GM19324 (cell line): ENCODE data around the gene GNAL.

ENCODE experiments used
- ATAC-seq: cut with Tn5 transposase; IDR thresholded peaks from one replicate; pipeline ENCODE4 v1.9.1; 2021; ENCODE audit warnings: mild to moderate bottlenecking, moderate library complexity; ENCODE audit not compliant: unreplicated experiment, low FRiP score

Gene GNAL

DNA sequence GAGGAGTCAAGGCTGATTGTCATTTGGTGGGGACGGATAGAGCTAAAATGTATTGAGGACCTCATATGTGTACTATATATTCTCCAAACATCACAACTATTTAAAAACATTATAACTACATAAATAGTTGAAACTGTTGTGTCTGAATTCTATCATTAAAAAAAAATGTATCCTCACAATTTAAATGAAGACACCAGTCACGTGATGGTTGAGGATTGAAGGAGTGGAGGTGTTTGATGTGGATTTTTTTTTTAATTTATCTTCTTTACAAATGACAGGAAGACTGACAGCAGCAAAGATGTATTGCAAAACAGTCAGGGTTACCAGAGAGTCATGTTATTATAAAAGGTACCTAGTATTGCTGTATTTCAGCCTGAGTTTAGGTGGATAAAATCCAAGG lies 30.0 kb downstream of the GNAL start:
- ATAC-seq: no peak

DNA sequence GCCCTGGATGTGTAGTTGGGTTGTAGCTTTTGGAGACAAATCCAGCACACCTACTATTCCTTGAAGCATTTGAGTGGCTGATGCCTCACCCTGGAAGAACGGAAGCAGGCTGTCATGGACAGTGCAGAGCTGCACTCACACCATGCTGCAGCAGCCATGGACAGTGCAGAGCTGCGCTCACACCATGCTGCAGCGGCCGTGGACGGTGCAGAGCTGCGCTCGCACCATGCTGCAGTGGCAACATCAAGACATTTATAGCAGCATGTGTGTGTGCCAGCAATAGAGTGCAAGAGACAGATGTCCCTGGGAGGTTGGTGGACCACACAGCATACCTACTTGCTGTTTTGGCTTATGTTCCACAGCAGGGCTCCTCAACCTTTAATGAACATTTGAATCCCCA lies 30.6 kb downstream of the GNAL start:
- ATAC-seq: no peak

DNA sequence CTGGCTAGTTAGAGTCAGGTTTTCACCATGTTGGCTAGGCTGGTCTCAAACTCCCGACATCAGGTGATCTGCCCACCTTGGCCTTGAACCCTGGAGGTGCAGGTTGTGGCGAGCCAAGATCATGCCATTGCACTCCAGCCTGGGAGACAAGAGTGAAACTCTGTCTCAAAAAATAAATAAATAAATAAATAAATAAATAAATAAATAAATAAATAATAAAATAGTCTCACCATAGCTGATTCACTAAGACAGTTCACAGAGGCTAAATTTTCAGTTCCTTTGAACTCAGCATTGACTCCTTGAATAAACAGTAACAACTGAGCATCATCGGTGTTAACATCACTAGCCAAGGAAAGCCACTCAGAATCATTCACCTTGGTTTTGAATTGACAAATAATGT lies 32.7 kb downstream of the GNAL start:
- ATAC-seq: no peak

GRCh38 chr18:11724781-11725180 lies 35.7 kb downstream of the GNAL start:
- no peak for ATAC-seq

DNA sequence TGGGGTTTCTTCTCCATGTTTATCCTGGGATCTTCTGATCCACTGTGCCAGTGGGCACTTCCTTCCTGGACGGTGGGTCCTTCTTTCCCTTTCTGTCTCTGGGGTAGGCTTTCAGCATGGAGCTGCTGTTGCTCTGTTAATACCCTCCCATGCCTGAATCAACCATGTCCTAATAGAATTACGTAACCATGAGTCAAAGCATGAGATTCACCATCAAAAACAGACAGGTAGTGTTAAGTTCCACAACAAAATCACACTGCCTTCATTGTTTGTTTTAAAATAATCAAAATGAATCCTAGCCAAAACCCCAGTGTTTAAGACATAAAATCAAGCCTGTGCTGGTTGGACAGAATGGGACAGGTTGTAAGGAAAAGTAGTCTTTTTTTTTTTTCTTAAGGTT lies 37.5 kb downstream of the GNAL start:
- ATAC-seq: no peak

DNA sequence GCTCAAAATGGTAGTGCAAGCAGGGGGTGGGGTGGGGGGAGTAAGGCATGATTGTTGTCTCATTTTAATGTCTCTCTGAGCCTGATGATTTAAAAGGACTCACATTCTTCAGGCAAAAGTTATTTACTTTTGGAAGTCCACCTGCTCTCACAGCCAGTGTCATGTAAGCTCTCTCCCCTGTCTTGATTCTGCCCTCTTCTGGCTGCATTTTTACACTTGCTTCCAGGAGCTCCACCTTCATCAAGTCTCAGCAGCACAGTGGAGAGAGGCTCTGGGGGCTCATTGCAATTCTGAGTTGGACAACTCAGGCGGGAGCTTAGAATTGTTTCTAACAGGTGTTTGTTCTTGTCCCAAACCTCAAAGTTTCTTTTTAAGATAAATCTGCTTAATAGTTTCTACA lies 39.2 kb downstream of the GNAL start:
- ATAC-seq: no peak

- no peak for ATAC-seq
Observed at GRCh38 chr18:11729556-11729955, 40.5 kb downstream of the GNAL start.

GRCh38 chr18:11733031-11733430 lies 44.0 kb downstream of the GNAL start:
- peak; percentile 70 for ATAC-seq

DNA sequence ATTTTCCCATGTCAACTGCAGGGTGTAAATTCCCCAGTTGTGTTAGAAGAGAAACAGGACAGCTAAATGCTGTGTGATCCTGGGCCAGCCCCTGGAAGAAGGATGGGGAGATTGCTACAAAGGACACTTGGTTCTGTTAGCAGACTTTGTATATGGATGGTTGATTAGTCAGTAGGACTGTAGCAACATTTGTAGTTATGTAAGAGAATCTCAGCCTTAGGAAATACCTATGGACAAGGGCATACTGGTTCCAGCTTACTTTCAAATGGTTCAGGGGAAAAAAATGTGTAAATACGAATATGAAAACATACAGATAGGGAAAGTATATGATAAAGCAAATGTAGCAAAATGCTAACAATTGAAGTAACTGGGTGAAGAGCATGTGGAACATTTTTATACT lies 47.6 kb downstream of the GNAL start:
- no peak for ATAC-seq

- no peak for ATAC-seq
Observed at GRCh38 chr18:11739893-11740292, 50.8 kb downstream of the GNAL start.

DNA sequence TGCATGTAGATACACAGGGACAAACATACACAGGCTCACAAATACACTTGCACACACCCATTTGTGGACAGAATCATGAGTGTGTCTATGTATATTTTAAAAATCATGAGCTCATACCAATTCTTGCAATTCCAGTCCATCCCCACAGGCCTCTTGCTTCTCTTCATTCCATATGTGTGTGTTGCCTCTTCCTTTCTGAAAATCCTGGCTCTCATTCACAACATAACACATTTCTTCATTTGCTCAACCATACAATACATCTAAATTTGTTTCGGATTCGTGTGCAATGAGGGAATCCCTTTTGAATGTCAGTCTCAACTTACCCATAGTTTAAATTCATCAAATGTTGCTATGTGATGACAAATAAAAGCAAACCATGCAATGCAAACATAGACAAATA lies 51.4 kb downstream of the GNAL start:
- no peak for ATAC-seq

GRCh38 chr18:11741505-11742145 lies 52.6 kb downstream of the GNAL start:
- no peak for ATAC-seq

GRCh38 chr18:11745521-11745920 lies 56.5 kb downstream of the GNAL start:
- ATAC-seq: no peak

- no peak for ATAC-seq
Observed at GRCh38 chr18:11747286-11747685, 58.2 kb downstream of the GNAL start.

DNA sequence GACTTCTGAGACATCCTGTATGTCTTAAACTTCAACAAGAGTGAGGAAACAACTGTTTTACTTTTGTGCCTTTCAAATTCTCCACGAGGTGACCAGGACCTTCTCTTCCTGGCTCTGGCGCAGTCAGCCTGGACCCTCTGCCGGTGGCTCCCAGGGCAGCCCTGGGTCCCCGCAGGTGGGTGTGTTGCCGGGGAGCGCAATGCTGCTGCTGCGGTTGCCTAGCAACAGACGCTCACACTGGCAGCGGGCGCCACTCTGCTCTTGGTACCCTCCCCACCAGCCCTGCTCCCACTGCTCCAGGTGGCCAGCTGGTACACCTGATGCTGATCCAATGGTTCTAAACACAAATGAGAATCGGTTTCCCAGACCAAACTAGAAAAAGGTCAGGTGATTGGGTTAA lies 58.7 kb downstream of the GNAL start:
- no peak for ATAC-seq

- no peak for ATAC-seq
Observed at GRCh38 chr18:11749305-11749704, 60.2 kb downstream of the GNAL start.

- ATAC-seq: no peak
Observed at GRCh38 chr18:11750171-11750570, 61.1 kb downstream of the GNAL start.

DNA sequence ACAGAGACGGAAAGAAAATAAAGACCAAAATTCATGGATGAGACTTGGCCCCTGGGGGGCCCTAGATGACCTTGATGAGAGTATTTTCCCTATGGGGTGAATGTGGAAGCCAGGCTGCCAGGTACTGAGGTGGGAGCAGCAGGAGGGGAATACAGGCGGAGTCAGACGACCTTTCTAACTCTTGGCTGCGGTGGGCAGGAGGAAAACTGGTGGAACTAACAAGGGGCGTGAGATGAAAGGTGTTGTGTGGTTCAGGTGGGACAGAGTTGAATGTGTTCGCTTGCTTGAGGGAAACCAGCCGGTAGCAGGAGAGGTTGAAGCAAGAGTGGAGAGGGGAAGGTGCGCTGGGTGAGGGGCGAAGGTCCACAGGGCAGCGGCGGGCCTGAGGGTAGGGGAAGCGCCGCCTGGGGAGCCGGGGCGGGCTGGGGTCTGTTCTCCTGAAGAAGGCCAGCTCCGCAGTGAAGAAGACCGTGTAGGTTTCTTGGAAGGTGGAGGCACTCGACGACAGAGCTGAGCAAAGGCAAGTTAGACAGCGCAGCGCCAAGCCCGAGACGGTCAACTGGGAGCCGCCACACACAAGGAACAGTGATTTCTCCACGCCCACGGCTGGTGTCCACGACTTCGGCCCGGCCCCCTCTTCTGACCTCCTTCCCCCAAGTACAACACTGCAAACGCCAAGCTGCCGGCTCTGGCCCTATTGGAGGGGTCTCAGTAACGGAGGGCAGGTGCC lies 61.7 kb downstream of the GNAL start:
- no peak for ATAC-seq

DNA sequence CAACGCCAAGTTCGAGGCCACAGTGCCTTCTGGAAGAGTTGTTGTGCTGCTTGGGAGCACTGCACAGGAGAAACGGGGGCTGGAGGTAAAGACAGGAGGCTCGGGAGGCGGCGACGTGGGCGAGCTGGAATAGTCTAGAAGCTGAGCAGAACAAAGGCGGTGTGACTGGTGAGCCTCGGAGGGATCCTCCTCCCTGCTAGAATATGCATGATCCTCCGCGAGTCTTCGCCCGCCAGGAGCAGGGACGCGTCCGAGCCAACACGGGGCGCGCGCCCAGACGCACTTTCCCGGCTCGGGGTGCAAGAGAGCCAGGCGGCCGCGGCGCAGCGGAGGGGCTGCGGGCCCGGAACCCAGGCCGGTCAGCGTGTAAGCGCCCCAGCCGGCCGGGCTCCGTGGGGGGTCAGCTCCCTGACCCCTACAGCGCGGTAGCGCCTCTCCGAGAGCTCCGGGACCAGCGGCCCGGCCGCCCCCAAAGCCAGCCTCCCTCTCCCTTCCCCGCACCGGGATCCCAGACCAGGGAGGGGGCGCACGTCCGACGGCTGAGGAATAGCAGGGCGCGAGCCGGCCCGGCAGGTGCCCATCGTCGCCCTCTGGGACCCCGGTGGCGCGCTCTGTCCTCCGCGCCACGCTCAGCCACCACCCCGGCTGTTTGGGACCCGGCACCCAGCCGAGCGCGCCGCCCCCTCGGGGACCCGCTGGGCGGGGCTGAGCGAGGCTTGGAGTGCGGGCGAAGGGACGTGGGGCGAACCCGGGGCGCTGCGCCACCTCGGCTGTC lies 62.5 kb downstream of the GNAL start:
- ATAC-seq: no peak

DNA sequence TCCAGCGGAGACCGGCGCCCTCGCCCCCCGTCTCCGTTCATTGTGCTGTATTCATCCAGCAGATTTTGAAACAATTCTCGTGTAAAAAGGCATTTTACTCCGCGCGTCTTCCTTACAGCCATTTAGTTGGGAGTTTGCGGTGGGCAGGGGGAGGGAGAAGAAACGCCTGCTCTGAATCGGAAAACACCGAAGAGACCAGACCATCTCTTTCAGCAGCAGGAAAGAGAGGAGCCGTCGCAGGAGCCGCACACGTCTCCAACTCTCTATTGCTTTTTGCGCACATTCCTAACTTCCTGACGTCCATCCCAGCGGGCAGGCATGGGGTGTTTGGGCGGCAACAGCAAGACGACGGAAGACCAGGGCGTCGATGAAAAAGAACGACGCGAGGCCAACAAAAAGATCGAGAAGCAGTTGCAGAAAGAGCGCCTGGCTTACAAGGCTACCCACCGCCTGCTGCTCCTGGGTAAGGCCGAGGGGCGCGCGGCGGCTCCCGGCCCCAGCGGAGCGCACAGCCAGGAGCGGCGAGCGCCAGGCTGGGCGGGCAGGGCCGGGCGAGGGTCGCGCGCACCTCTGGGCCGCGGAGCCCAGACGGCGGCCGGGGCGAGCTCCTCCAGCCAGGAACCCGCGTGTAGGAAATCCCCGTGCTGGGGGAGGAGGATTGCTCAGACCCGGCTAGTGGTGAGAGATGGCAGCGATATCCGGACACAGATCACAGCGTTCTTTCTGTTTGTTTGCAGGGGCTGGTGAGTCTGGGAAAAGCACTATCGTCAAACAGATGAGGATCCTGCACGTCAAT lies 63.2 kb downstream of the GNAL start:
- no peak for ATAC-seq

GRCh38 chr18:11754979-11755378 lies 65.9 kb downstream of the GNAL start:
- ATAC-seq: no peak
